LNCaP clone FGC (cell line): ENCODE data around the gene ALOX15.
A peak's percentile ranks its signal among the peaks of the same experiment; 100 is the strongest.
"Not testable (repeated sequence)": the region's sequence is repeated elsewhere in the genome, so short reads cannot be mapped to it uniquely, and the experiment has no call there.

Experiments used
- DNase-seq: peaks from one replicate; pipeline ENCODE4 v3.0.0-alpha.2; 2011; ENCODE audit warnings: low read depth
- H3K4me3 ChIP-seq: 2 replicates; pipeline ENCODE4 v1.5.1; 2011; ENCODE audit warnings: mild to moderate bottlenecking, low read depth, low read length, control low read depth
- CTCF ChIP-seq: IDR thresholded peaks from 2 replicates; pipeline ENCODE4 v1.5.1; 2012; ENCODE audit warnings: mild to moderate bottlenecking; ENCODE audit not compliant: control insufficient read depth, insufficient read depth; ENCODE audit errors: extremely low read depth

The ALOX15 gene

GRCh38 chr17:4648741-4649140 lies 7.3 kb upstream of the ALOX15 start:
- no peak overlapping the region for H3K4me3 ChIP-seq
- DNase-seq = no peak
- TF ChIP-seq CTCF = no peak

GRCh38 chr17:4645642-4646041 lies 4.2 kb upstream of the ALOX15 start:
- no peak for DNase-seq
- no peak for TF ChIP-seq CTCF
- no peak overlapping the region for H3K4me3 ChIP-seq

- no peak for DNase-seq
Observed at GRCh38 chr17:4643676-4644075, 2.2 kb upstream of the ALOX15 start.

DNA sequence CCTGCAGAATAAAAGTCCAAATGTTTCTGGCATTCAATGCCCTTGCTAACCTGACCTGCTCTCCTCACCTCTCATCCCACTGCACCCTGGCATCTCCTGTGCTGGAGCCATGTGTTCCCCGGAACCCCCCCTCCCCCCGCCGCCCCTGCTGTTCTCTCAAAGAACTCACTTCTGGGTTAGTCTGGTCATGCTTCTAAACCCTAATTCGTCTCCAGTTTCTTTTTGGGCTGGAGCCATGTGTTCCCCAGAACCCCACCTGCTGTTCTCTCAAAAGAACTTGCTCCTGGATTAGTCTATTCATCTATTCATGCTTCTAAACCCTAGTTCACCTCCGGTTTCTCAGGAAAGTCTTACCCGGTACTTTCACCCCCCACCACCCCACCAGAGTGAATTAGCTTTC lies 808 bp upstream of the ALOX15 start:
- H3K4me3 ChIP-seq = no peak overlapping the region
- no peak for TF ChIP-seq CTCF
- DNase-seq = no peak

More at GRCh38 chr17:4643676-4644075, 2.2 kb upstream of the ALOX15 start:
- no peak for TF ChIP-seq CTCF
- no peak overlapping the region for H3K4me3 ChIP-seq

GRCh38 chr17:4640569-4641188 lies 799 bp downstream of the ALOX15 start:
- H3K4me3 ChIP-seq, DNase-seq: not testable (repeated sequence)

- DNase-seq = peak; percentile 34
- TF ChIP-seq CTCF = peak; percentile 47
- H3K4me3 ChIP-seq = peak overlapping the region; percentile 75
Observed at GRCh38 chr17:4639301-4640059, 2.0 kb downstream of the ALOX15 start.

DNA sequence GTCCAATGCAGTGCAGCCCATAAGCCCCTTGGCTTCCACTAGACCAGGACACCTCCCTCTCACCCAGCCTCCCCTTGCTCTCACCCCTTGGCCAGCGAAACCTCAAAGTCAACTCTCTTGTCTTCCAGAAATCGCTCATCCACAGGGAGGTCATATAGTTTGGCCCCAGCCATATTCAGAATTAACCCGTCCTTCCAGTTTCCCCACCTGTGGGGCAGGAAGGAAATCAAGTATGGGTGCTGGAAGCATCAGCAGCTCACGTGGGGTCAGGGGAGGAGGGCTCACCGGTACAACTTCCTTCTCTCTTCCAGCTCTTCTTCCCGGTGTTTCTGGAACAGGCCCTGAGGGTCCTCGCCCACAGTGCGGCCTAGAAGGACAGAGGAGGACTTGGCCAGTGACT lies 2.7 kb downstream of the ALOX15 start:
- peak overlapping the region; percentile 75 for H3K4me3 ChIP-seq
- peak; percentile 69 for DNase-seq
